HUES6 (cell line): Measurements from ENCODE around the gene ULK4.
"Not testable (repeated sequence)": the region's sequence is repeated elsewhere in the genome, so short reads cannot be mapped to it uniquely, and the experiment has no call there.

Experiments
- H3K27ac ChIP-seq: 2 replicates; pipeline ENCODE4 v1.7.0; 2013; ENCODE audit warnings: low read depth, mild to moderate bottlenecking, low read length, inconsistent platforms
- H3K27me3 ChIP-seq: 2 replicates; pipeline ENCODE4 v1.6.1; 2013; ENCODE audit warnings: low read length; ENCODE audit not compliant: control insufficient read depth, insufficient read depth
- H3K36me3 ChIP-seq: 2 replicates; pipeline ENCODE4 v1.6.1; 2013; ENCODE audit warnings: low read length; ENCODE audit not compliant: control insufficient read depth, insufficient read depth
- H3K4me1 ChIP-seq: 2 replicates; pipeline ENCODE4 v1.6.1; 2013; ENCODE audit warnings: low read length; ENCODE audit not compliant: control insufficient read depth, insufficient read depth
- H3K4me3 ChIP-seq: 2 replicates; pipeline ENCODE4 v1.5.1; 2013; ENCODE audit warnings: low read depth, low read length
- H3K9ac ChIP-seq: one replicate; pipeline ENCODE4 v1.6.1; 2013; ENCODE audit warnings: mild to moderate bottlenecking, low read length
- H3K9me3 ChIP-seq: 2 replicates; pipeline ENCODE4 v1.6.1; 2013; ENCODE audit warnings: low read depth, low read length; ENCODE audit not compliant: control insufficient read depth, insufficient read depth

ULK4 gene

DNA sequence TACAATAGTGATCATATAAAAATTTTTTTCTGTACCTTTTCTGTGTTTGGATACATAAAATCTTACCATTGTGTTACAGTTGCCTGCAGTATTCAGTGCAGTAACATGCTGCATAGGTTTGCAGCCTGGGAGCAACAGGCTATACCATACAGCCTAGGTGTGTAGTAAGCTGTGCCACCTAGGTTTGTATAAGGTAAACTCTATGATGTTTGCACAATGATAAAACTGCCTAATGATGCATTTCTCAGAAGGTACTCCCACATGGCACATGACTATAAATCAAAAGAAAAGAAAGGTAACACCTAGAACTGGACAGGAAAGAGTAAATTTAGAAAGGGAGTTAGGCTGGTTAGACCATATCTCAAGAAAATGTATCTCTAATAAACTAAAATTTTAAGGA, 293.5 kb downstream of the ULK4 start:
- H3K36me3 ChIP-seq, result 0 out of 2 replicates have a peak, but pooled peaks cover 5% of the 10 kb centered on the region
- H3K4me1 ChIP-seq, result no peaks in the 10 kb centered on the region
- H3K27ac ChIP-seq, result no peak overlapping the region
- no peak overlapping the region for H3K4me3 ChIP-seq
- no peak overlapping the region for H3K9ac ChIP-seq
- no peaks in the 10 kb centered on the region for H3K27me3 ChIP-seq
- H3K9me3 ChIP-seq, result peaks cover 22% of the 10 kb centered on the region

GRCh38 chr3:41662288-41662687, 299.6 kb downstream of the ULK4 start:
- Histone ChIP-seq H3K4me1 (no peaks in the 10 kb centered on the region), H3K4me3 (no peak overlapping the region), H3K9ac (no peak overlapping the region), H3K36me3 (0 out of 2 replicates have a peak, but pooled peaks cover 5% of the 10 kb centered on the region), H3K27me3 (no peaks in the 10 kb centered on the region), H3K27ac (no peak overlapping the region), H3K9me3 (peaks cover 19% of the 10 kb centered on the region)

DNA sequence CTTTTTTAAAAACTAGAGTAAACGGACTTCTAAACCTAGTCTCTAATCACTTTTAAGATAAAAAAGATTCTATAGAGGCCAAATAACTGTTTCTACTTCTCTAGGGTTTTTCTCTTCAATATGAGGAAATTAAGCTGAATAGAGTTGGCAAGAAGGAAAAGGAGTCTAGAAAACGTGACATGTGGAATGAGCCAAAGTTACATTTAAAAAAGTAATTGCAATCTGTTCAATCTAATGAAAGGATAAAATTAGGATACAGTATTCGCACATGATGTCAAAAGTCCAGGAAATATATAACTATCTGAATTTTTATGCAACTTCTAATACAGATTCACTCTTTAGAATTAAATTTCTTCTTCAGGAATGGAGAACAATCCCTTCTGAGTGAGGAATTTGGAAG, 300.1 kb downstream of the ULK4 start:
- Histone ChIP-seq H3K36me3 (0 out of 2 replicates have a peak, but pooled peaks cover 5% of the 10 kb centered on the region), H3K9ac (no peak overlapping the region), H3K4me3 (no peak overlapping the region), H3K27ac (no peak overlapping the region), H3K4me1 (no peaks in the 10 kb centered on the region), H3K27me3 (no peaks in the 10 kb centered on the region), H3K9me3 (peaks cover 19% of the 10 kb centered on the region)

DNA sequence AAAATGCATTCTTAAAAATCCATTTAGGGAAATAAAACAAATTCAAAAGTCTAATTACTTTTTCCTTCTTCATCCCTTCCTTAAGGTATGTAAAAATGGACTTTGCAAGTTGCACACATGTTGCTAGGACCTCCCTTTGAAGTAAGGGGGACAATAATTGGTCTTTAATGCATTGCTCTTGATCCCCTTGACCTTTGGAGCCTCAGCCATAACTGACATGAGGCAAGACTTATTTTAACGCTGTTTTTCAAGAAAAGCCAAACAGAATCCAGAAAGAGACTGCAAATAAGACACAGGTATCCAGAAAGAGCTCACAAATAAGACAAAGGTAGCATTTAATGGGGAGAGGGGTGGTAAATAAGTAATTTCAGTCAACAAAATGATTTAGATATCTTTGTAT, 301.4 kb downstream of the ULK4 start:
- no peaks in the 10 kb centered on the region for H3K36me3 ChIP-seq
- H3K4me1 ChIP-seq, result no peaks in the 10 kb centered on the region
- H3K9me3 ChIP-seq, result peaks cover 10% of the 10 kb centered on the region
- H3K27me3 ChIP-seq, result no peaks in the 10 kb centered on the region
- no peak overlapping the region for H3K27ac ChIP-seq
- H3K9ac ChIP-seq, result no peak overlapping the region
- no peak overlapping the region for H3K4me3 ChIP-seq

DNA sequence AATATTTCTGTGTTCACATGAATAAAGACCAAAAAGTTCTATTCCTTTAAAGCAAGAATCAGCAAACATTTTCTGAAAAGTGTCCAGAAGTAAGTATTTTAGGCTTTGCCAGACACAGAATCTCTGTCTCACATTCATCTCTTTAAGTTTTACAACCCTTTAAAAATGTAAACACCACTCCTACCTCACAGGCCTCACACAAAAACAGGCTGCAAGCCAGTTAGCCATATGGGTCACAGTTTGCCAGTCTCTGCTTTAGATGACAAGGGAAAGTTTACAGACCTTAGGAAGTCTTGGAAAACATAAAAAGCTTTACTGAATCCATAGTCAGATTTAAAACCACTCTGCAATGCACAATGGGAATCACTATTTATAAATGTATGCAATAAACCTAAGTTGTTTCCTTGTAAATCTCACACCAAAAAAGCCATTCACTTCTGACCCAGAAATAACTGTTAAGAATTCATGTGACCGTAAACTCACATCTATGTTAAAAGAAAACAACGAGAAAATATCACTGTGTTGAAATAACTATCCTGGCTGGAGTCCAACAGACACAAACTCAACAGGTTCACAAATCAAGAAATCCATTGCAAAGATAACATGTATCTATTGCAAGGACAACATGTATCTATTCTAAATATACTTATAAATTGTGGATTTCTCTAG, 308.2 kb downstream of the ULK4 start:
- peaks cover 25% of the 10 kb centered on the region for H3K4me1 ChIP-seq
- no peak overlapping the region for H3K9ac ChIP-seq
- peaks cover 13% of the 10 kb centered on the region; the same call in 1 of the 2 replicates for H3K9me3 ChIP-seq
- no peak overlapping the region for H3K27ac ChIP-seq
- H3K27me3 ChIP-seq, result no peaks in the 10 kb centered on the region
- H3K36me3 ChIP-seq, result no peaks in the 10 kb centered on the region
- H3K4me3 ChIP-seq, result no peak overlapping the region

- no peaks in the 10 kb centered on the region for H3K36me3 ChIP-seq
- H3K27me3 ChIP-seq, result no peaks in the 10 kb centered on the region
- H3K27ac ChIP-seq, result no peak overlapping the region
- H3K4me1 ChIP-seq, result peaks cover 25% of the 10 kb centered on the region
- no peak overlapping the region for H3K4me3 ChIP-seq
- no peak overlapping the region for H3K9ac ChIP-seq
- H3K9me3 ChIP-seq, result peaks cover 17% of the 10 kb centered on the region; the same call in 1 of the 2 replicates
Measured at GRCh38 chr3:41652931-41653330, 309.0 kb downstream of the ULK4 start.

DNA sequence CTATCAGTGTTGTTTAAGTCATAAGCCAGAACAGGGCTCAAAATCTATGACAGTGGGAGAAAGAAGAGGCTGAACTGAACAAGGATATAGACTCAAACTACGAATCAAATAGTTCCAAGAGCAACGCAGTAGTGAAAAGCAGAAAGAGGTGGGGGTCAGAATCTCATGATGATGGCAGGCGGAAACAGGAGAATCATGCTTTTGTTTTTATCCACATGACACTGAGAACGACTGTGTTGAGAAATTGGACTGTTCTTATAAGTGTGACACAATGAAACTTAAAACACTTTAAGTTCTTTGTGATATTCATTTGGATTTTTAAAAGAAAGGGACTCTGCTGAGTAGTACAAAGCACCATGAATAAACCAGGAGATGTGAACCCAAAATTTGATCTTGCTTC, 309.4 kb downstream of the ULK4 start:
- Histone ChIP-seq H3K4me1 (peaks cover 25% of the 10 kb centered on the region), H3K36me3 (no peaks in the 10 kb centered on the region), H3K27ac (no peak overlapping the region), H3K9me3 (peaks cover 18% of the 10 kb centered on the region; the same call in 1 of the 2 replicates), H3K27me3 (no peaks in the 10 kb centered on the region), H3K4me3 (no peak overlapping the region), H3K9ac (no peak overlapping the region)

- no peak overlapping the region for H3K4me3 ChIP-seq
- no peaks in the 10 kb centered on the region for H3K36me3 ChIP-seq
- no peak overlapping the region for H3K27ac ChIP-seq
- peaks cover 25% of the 10 kb centered on the region for H3K4me1 ChIP-seq
- no peak overlapping the region for H3K9ac ChIP-seq
- H3K27me3 ChIP-seq, result no peaks in the 10 kb centered on the region
- peaks cover 18% of the 10 kb centered on the region; the same call in 1 of the 2 replicates for H3K9me3 ChIP-seq
Measured at GRCh38 chr3:41651718-41652117, 310.2 kb downstream of the ULK4 start.

DNA sequence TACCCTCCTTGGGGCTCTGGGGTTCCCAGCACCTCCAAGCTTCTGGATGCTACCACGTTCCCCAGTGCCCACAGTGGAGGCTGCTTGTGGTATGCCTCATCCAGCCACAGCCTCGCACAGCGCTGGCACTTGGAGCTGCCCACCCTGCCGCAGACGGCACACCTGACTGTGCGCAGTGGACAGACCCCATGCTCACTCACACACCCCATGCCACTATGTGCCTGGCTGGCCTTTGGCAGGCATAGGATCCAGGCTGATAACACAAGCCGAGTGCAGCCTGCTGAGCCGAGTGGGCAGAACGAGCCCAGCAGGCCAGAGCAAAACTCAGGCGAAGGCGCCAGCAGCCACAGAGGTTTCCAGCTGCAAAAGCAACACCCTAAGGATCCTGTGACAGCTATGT, 311.5 kb downstream of the ULK4 start:
- H3K36me3 ChIP-seq, result no peaks in the 10 kb centered on the region
- no peaks in the 10 kb centered on the region for H3K27me3 ChIP-seq
- H3K9ac ChIP-seq, result no peak overlapping the region
- H3K4me1 ChIP-seq, result peaks cover 25% of the 10 kb centered on the region
- no peak overlapping the region for H3K4me3 ChIP-seq
- no peak overlapping the region for H3K27ac ChIP-seq
- peaks cover 18% of the 10 kb centered on the region; the same call in 1 of the 2 replicates for H3K9me3 ChIP-seq

DNA sequence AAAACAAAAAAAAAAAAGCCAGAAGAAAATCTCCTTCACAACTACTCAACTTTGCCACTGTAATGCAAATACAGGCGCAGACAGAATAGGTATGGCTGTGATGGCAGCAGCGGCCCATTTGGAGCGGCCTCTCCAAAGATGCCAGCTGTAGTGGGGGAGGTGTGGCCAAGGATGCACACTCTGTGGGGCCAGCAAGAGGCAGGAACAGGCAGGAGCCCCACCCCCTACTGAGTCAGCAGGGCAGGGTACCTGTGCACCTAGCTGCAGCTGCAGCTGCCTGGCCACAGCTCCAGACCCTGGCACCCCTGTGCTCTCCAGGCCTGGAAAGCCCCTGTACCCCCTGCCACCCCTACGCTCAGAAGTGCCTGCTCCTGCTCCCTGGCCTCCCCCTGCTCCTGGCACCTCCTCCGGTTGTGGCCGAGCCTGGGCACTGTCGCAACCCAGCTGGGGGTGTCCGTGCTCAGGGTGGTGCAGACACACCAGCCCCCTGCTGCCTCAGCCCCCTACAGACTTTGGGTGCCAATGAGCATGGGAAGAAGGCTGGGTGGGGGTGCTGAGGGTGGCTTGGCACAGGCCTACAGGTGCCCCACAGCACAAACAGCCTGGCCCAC, 312.7 kb downstream of the ULK4 start:
- Histone ChIP-seq H3K27me3 (no peaks in the 10 kb centered on the region), H3K4me3 (no peak overlapping the region), H3K9ac (no peak overlapping the region), H3K36me3 (no peaks in the 10 kb centered on the region), H3K9me3 (peaks cover 18% of the 10 kb centered on the region; the same call in 1 of the 2 replicates), H3K27ac (no peak overlapping the region), H3K4me1 (peaks cover 20% of the 10 kb centered on the region)

- not testable (repeated sequence) for H3K9ac ChIP-seq, H3K27me3 ChIP-seq, H3K4me1 ChIP-seq, H3K36me3 ChIP-seq, H3K27ac ChIP-seq
- peaks cover 18% of the 10 kb centered on the region; the same call in 1 of the 2 replicates for H3K9me3 ChIP-seq
- H3K4me3 ChIP-seq, result peak overlapping the region; percentile 31; the same call in 1 of the 2 replicates
Measured at GRCh38 chr3:41647730-41648129, 314.2 kb downstream of the ULK4 start.
